ENCODE data around the gene TKFC.

The TKFC gene

GRCh38 chr11:61357894-61358239 lies 24.8 kb downstream of the TKFC start:
- TF ChIP-seq CTCF (IDR thresholded peaks at IDR 0.05; ENCODE audit: low read depth, low read length, missing control alignments): no peak
- no peak overlapping the region; the same call in 1 of the 2 replicates for H3K4me3 ChIP-seq (ENCODE audit: low read depth, low read length)
- DNase-seq (ENCODE audit: low read depth): no peak

DNA sequence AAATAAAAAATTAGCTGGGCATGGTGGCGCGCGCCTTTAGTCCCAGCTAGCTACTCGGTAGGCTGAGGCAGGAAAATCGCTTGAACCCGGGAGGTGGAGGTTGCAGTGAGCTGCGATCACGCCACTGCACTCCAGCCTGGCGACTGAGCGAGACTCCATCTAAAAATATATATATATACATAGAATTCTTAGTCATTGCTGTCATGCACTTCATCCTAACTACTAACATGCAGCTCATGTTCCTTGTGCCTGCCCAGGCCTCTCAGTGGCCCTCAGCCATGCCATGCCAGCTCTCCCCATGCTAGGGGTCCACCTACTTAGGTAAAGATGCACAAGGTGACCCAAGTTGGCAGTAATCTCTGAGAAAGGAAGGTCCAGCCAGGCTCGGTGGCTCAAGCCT lies 25.5 kb downstream of the TKFC start:
- no peak overlapping the region; the same call in 1 of the 2 replicates for H3K4me3 ChIP-seq (ENCODE audit: low read depth, low read length)
- DNase-seq (ENCODE audit: low read depth): no peak
- TF ChIP-seq CTCF (IDR thresholded peaks at IDR 0.05; ENCODE audit: low read depth, low read length, missing control alignments): no peak

- TF ChIP-seq CTCF (IDR thresholded peaks at IDR 0.05; ENCODE audit: low read depth, low read length, missing control alignments): no peak
- H3K4me3 ChIP-seq (ENCODE audit: low read depth, low read length): peak overlapping the region; percentile 5
- DNase-seq (ENCODE audit: low read depth): no peak
These were observed 26.5 kb downstream of the TKFC start for GRCh38 chr11:61359516-61359915.

- no peak for DNase-seq (ENCODE audit: low read depth)
- no peak for TF ChIP-seq CTCF (IDR thresholded peaks at IDR 0.05; ENCODE audit: low read depth, low read length, missing control alignments)
- peak overlapping the region; percentile 80 for H3K4me3 ChIP-seq (ENCODE audit: low read depth, low read length)
These were observed 28.3 kb downstream of the TKFC start for GRCh38 chr11:61361237-61361740.

DNA sequence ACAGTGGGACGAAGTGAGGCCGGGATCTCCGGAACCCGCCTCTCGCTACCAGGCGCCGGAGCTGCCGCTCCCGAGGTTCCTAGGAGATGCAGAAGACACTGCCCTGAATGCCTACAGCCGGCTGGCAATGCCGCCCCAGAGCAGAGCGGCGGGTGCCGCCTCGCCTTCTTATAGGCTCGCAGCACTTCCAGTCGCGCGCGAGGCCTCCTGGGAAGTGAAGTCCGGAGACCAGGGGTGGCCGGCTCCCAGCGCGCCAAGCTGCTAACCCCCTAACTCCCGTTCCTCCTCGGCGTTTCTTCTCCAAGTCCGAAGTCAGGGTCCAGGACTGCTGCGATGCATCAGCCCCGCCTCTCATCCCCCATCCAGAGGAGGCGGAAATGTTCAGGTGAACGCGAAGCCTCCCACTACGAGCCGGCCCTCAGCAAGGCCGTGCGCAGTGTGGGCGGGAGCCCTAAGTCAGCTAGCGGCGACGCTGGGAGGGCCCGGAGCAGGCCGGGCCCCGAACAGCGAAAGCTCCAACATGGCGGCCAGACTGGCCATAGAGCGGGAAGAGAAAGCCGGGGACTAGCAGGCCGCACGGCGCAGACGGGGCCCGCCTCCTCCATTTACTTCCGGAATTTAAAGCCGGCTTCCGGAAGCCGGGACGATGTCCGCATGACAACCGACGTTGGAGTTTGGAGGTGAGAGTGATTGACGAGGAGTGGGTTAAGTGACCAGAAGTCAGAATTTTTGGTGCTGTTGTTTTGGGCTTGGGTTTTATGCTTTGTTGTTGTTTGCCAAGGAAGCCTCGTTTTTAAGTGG lies 28.9 kb downstream of the TKFC start, which contains the start of the genes CYB561A3 and TMEM138:
CYB561A3 (minus strand) TSS at position 142 of the 801 bp plus-strand sequence. CDS start 5,169 bp downstream, outside the sequence.
TMEM138 (plus strand) TSS at position 634 of the 801 bp plus-strand sequence. CDS start 2,017 bp downstream, outside the sequence.
- peak within 1 kb of the TSS; percentile 80 for H3K4me3 ChIP-seq (ENCODE audit: low read depth, low read length)
- TF ChIP-seq CTCF (IDR thresholded peaks at IDR 0.05; ENCODE audit: low read depth, low read length, missing control alignments): no peak
- DNase-seq (ENCODE audit: low read depth): peak; percentile 91

GRCh38 chr11:61362542-61362875 lies 29.5 kb downstream of the TKFC start:
- no peak for TF ChIP-seq CTCF (IDR thresholded peaks at IDR 0.05; ENCODE audit: low read depth, low read length, missing control alignments)
- H3K4me3 ChIP-seq (ENCODE audit: low read depth, low read length): peak overlapping the region; percentile 80
- no peak for DNase-seq (ENCODE audit: low read depth)

Data from GM12864 (cell line).